ENCODE results near the gene RAB11B. TPM values are rescaled to one million over a fixed set of nuclear protein-coding genes. Genes with fewer than 3 reads are reported as not detected.

RAB11B gene
- total RNA-seq, 3 donors from 2014 or later (not counting 1 experiment from before 2014, with no cell fraction given), result 101 to 116 (median 108) TPM

DNA sequence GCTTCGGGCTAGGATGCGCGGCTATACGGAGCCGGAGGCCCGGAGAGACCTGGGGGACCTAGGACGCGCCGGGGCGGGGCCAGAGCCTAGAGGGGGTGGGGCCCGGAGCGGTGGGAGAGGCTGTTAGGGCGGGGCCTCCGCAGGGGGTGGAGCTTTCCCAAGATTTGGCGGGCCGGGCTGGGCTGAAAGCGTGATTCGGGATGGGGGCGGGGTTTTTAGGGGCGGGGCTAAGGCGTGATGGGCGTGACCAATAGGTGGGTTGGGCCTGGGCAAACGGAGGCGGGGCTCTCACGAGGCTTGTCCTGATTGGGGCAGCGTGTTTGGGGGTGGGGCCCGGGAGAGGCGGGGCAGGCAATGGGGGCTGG, 439 bp downstream of the RAB11B start:
- no peaks in the 10 kb centered on the region for H3K9me3 Mint-ChIP-seq
- H3K36me3 ChIP-seq (ENCODE audit: control insufficient read depth, insufficient read depth, low read length), result no peaks in the 10 kb centered on the region
- peak; percentile 88 to 92 for DNase-seq
- TF ChIP-seq, protein P1, sequence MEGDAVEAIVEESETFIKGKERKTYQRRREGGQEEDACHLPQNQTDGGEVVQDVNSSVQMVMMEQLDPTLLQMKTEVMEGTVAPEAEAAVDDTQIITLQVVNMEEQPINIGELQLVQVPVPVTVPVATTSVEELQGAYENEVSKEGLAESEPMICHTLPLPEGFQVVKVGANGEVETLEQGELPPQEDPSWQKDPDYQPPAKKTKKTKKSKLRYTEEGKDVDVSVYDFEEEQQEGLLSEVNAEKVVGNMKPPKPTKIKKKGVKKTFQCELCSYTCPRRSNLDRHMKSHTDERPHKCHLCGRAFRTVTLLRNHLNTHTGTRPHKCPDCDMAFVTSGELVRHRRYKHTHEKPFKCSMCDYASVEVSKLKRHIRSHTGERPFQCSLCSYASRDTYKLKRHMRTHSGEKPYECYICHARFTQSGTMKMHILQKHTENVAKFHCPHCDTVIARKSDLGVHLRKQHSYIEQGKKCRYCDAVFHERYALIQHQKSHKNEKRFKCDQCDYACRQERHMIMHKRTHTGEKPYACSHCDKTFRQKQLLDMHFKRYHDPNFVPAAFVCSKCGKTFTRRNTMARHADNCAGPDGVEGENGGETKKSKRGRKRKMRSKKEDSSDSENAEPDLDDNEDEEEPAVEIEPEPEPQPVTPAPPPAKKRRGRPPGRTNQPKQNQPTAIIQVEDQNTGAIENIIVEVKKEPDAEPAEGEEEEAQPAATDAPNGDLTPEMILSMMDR (IDR thresholded peaks at IDR 0.05), result no peak
- peak overlapping the region; percentile 49 for H3K4me3 ChIP-seq (ENCODE audit: low read length)
- peak overlapping the region; percentile 98 for H3K4me3 Mint-ChIP-seq
- ATAC-seq, result peak; percentile 63 to 84 (median 67)
- peak overlapping the region; percentile 94 for H3K27ac Mint-ChIP-seq
- no peaks in the 10 kb centered on the region for H3K27me3 ChIP-seq (ENCODE audit: control insufficient read depth, insufficient read depth, low read length)
- peaks cover 34% of the 10 kb centered on the region for H3K4me1 ChIP-seq (ENCODE audit: control insufficient read depth, insufficient read depth, low read length)
- H3K36me3 Mint-ChIP-seq, result no peaks in the 10 kb centered on the region
- WGBS (ENCODE audit: insufficient coverage), result under 1% methylated on average over 28 of the region's 28 CpGs
- intact Hi-C loops (cut with micrococcal nuclease), result loop anchor here (1.0 kb wide), 3 partner anchors 23 to 202 kb away; partner anchors contain the start of genes HNRNPM and MARCHF2
- no peaks in the 10 kb centered on the region for H3K9me3 ChIP-seq (ENCODE audit: control insufficient read depth, insufficient read depth, low read length)
- H3K4me1 Mint-ChIP-seq, result peaks cover 16 to 33% of the 10 kb centered on the region in 2 donors
- peak overlapping the region; percentile 92 for H3K27ac ChIP-seq (ENCODE audit: low read length)
- no peaks in the 10 kb centered on the region for H3K27me3 Mint-ChIP-seq (ENCODE audit: low read depth in 2 of 2)

GRCh38 chr19:8391198-8392016, 1.2 kb downstream of the RAB11B start:
- Histone ChIP-seq H3K36me3 (ENCODE audit: control insufficient read depth, insufficient read depth, low read length) (no peaks in the 10 kb centered on the region), H3K9me3 (ENCODE audit: control insufficient read depth, insufficient read depth, low read length) (no peaks in the 10 kb centered on the region), H3K27me3 (ENCODE audit: control insufficient read depth, insufficient read depth, low read length) (no peaks in the 10 kb centered on the region), H3K4me1 (ENCODE audit: control insufficient read depth, insufficient read depth, low read length) (peaks cover 39% of the 10 kb centered on the region), H3K27ac (ENCODE audit: low read length) (peak overlapping the region; percentile 92), H3K4me3 (ENCODE audit: low read length) (no peak overlapping the region)
- intact Hi-C loops (cut with micrococcal nuclease), result no loop called here
- H3K27me3 Mint-ChIP-seq (ENCODE audit: low read depth in 2 of 2), result no peaks in the 10 kb centered on the region
- TF ChIP-seq, protein P1 (IDR thresholded peaks at IDR 0.05), result no peak
- peak in 1 of 2 donors; percentile 27 for DNase-seq
- no peak for ATAC-seq
- no peaks in the 10 kb centered on the region for H3K9me3 Mint-ChIP-seq
- peak overlapping the region; percentile 98 for H3K4me3 Mint-ChIP-seq
- H3K36me3 Mint-ChIP-seq, result no peaks in the 10 kb centered on the region
- WGBS (ENCODE audit: insufficient coverage), result 59% methylated on average over 23 of the region's 23 CpGs
- H3K4me1 Mint-ChIP-seq, result peaks cover 20 to 38% of the 10 kb centered on the region in 2 donors
- H3K27ac Mint-ChIP-seq, result peak overlapping the region; percentile 94

DNA sequence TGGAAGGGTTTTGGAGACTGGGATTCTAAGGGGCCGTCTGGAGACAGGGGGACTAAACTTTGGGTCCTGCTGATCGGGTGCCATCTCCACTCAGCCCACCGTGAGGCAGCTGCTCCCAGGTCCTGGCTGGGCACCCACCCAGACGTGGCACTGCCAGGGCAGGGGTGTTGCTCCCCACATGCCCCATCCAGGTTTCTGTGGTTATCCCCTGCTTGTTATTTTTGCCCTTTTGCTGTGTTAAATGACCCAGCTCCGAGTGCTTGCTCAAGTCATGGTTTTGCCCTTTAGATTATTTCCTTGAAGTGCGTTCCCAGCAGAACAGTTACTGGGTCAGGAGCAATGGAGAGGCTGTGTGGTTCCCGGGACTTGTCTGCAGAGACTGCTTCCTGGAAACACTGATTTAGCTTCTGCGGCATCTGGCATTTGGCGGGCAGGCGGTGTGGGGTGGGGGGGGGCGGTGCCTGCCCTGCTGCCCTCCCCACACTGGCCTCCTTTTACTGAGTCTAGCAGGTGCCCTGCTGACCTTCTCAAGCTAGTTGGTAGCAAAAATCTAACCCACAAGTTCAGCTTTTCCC, 1.9 kb downstream of the RAB11B start:
- no peaks in the 10 kb centered on the region for H3K9me3 ChIP-seq (ENCODE audit: control insufficient read depth, insufficient read depth, low read length)
- TF ChIP-seq, protein P1 (IDR thresholded peaks at IDR 0.05), result no peak
- Mint-ChIP-seq H3K36me3 (no peaks in the 10 kb centered on the region), H3K4me3 (peak overlapping the region; percentile 69), H3K27me3 (ENCODE audit: low read depth in 2 of 2) (no peaks in the 10 kb centered on the region), H3K4me1 (peaks cover 27 to 45% of the 10 kb centered on the region in 2 donors), H3K27ac (peak overlapping the region; percentile 94), H3K9me3 (no peaks in the 10 kb centered on the region)
- intact Hi-C loops (cut with micrococcal nuclease), result no loop called here
- DNase-seq, result no peak
- no peak overlapping the region for H3K4me3 ChIP-seq (ENCODE audit: low read length)
- ATAC-seq, result no peak
- 36% methylated on average over 11 of the region's 11 CpGs for WGBS (ENCODE audit: insufficient coverage)
- peak overlapping the region; percentile 34 for H3K27ac ChIP-seq (ENCODE audit: low read length)
- H3K27me3 ChIP-seq (ENCODE audit: control insufficient read depth, insufficient read depth, low read length), result no peaks in the 10 kb centered on the region
- peaks cover 46% of the 10 kb centered on the region for H3K4me1 ChIP-seq (ENCODE audit: control insufficient read depth, insufficient read depth, low read length)
- no peaks in the 10 kb centered on the region for H3K36me3 ChIP-seq (ENCODE audit: control insufficient read depth, insufficient read depth, low read length)
